SW 1271 (cell line): ENCODE results near the gene INTS11.
A peak's percentile ranks its signal among the peaks of the same experiment; 100 is the strongest.

ENCODE experiments used
- DNase-seq, 2 experiments: peaks; one replicate each; lab custom pipeline; 2025; lab: John Stamatoyannopoulos, UW

The INTS11 gene

DNA sequence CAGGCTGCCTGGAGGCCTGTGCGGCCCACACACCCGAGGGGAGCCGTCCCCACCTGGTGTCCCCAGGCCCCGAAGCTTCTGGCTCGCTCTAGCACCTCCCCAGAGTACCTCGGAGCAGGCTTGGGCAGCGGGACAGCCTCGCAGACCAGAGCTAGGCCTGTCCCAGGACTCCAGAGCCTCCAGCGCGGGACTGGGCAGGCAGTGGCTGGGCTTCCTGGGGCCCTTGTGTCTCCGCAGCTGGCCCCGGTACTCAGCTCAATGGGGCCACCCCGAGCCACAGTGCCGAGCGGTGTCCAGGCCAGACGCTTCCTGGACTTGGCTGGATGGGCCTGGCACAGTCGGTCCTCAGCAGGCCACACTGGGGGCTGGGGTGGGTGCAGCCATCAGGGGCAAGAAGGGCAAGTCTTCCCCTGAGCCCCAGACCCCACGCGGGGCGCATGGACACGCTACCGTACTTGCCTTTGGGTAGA lies 39.3 kb downstream of the INTS11 start:
- no peak for DNase-seq

DNA sequence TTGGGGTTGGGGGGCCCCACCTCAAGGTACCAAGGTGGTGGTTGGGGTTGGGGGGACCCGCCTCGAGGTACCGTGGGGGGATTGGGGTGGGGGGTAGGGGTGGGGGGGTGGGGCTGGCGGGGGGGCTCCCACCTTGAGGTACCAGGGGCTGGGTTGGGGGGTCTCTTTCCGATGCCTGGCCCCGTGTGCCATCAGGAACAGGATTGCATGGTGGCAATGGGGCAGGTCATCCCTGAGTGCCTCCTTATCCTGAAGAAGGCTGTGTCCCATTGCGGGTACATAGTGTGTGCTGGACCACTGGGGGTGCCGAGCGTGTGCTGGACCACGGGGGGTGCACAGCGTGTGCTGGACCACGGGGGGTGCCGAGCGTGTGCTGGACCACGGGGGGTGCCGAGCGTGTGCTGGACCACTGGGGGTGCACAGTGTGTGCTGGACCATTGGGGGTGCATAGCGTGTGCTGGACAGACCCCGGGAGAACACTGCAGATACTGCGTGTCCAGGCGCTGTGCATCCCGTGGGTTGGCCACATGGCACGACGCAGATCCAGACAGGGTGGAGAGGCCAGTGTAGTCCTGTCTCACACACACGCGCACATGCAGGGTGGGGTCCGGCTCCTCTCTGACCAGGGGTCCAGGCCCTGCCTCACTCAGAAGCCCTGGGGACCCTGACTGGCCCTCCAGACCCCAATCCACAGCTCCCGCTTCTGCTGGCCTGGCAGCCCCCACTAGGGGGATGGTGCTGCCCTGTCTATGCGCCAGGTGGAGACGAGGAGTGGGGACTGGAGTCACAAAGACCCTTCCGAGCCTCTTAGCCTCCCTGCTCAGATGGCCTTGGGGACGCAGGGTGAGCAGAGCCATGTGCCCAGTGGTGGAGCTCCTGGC lies 40.0 kb downstream of the INTS11 start:
- DNase-seq: no peak

DNA sequence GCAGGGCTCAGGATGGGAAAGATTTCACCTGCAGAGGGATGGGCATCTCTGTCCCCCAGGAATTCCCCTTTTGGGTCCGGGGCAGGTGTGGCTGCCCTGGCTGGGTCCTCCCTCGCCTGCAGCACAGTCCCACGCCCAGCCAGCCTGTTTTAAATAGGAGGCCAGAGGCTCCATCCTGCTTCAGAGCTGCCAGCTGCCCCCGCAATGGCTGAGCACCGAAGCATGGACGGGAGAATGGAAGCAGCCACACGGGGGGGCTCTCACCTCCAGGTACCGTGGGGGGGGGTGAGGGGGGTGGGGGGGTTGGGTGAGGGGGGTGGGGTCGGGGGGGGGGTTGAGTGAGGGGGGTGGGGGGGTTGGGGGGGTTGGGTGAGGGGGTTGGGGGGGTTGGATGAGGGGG lies 40.6 kb downstream of the INTS11 start:
- DNase-seq: no peak

DNA sequence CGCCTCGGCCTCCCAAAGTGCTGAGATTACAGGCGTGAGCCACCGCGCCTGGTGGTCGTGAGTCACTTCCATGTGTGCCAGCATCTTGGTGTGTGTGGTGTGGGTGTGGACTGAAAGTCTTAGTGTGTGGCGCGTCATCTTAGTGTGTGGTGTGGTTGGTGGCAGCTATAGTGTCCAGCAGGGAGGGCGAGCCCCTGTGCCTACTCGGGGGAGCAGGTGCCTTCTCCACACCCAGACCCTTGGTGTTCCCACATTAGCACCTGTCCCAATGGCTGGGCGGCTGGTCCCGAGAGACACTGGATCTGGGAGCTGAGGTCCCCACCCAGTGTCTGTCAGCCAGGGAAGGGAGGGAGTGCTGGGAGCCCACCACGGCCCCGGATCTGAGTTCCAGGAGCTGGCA lies 41.5 kb downstream of the INTS11 start:
- DNase-seq: no peak

DNA sequence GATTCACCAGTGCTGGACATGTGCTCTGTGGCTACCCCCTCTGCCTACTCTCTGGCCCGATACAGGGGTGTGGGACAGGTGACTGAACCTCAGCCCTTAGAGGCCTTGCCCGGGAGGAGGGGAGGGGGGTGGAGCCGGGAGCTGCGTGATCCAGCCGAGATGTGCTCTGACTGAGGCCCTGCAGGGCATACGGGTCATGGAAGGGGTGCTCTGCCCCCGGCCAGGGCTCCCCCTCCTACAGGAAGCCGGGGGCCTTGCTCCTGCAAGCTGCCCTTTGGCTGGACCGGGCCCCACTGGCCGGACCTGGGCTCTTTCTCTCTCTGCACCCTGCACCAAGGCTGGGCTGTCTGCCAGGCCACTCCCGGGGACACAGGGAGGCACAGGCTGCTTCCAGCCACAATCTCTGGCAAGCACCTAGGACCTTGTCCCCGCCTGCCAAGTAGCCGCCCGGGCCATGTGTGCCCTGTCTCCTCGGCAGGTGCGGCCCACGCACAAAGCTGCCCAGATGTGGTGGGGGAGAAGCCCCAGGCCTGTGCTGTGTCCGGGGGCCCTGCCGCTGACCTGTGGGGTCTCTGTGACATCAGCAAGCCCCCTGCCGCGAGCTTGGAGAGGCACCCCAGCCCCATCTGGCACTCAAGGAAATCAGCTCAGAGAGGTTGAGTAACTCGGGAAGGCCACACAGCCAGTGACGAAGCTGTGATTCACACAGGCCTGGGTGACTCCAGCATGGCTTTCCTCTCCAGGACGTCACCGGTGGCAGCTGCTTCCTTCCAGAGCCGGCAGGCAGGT lies 42.7 kb downstream of the INTS11 start:
- DNase-seq: no peak

DNA sequence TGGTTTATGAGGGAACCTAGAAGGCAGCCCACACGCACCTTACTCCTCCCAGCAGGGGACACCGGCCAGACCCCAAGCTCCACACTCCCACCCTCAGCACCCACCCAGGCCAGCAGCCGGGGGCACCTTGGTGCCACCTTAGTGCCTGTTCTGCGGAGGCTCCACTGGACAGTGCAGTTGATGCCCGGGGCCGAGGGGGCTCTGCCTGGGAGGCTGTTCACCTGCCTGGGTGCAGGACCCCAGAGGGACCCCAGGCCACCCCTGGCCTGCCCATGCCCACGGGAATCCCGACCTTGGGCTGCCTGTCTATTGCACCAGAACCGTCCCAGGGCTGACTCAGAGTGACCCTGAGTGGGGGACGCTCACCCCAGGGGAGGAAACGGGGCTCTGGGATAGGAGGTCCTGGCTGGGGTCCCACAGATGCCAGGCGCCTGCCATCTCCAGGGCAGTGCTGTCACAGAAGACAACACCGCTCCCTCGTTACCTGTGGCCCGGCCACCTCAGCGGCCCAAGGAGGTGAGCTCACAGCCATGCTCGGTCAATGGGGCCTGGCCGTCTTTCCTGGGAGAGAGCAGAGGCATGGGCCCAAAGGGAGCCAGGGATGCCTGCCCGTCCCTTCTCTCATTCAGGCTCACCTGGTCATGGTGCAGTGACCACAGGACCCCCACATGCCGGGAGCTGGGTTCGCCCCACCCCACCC lies 43.5 kb downstream of the INTS11 start:
- no peak for DNase-seq

DNA sequence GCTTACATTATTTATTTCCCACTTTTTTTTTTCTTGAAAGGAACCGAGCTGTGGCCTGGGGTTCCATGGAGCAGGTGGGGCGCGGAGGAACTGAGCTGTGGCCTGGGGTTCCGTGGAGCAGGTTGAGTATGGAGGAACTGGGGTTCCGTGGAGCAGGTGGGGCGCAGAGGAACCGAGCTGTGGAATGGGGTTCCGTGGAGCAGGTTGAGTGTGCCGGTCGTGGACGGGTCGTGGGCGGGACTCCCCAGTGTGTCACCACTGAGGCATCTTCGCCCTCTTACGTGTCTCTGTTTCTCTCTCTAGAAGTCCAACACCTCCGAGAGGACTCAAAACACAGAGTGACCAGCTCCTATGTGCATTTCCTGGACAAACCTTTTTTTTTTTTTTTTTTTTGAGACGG lies 45.4 kb downstream of the INTS11 start:
- no peak for DNase-seq

DNA sequence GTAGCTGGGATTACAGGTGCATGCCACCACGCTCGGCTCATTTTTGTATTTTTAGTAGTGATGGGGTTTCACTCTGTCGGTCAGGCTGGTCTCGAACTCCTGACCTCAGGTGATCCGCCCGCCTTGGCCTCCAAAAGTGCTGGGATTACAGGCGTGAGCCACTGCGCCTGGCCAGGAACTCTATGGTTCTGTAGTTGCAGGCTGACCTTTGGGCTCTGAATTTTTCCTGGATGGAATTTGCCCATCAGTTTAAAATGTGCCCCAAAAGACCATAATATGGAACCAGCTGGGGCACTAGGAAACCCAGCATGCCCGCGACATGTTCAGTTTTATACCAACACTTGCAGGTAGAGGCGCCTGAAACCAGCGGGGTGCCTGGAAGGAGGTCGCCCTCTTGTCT lies 45.8 kb downstream of the INTS11 start:
- DNase-seq: no peak

DNA sequence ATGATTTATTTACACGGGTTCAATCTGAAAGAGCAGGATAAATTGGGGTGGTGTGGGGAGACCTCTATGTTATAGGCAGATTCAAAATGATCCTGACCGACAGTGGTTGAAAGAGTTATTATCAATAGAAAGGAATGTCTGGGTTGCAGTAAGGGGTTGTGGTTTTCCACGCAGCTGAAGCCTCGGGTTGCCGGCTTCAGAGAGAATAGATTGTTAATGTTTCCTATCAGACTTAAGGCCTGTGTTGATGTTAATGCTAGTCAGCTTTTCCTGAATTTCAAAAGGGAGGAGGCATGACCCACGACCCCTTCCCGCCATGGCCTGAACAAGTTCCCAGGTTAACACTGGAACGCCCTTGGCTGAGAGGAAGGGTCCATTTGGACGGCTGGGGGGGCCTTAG lies 48.6 kb downstream of the INTS11 start:
- no peak for DNase-seq

DNA sequence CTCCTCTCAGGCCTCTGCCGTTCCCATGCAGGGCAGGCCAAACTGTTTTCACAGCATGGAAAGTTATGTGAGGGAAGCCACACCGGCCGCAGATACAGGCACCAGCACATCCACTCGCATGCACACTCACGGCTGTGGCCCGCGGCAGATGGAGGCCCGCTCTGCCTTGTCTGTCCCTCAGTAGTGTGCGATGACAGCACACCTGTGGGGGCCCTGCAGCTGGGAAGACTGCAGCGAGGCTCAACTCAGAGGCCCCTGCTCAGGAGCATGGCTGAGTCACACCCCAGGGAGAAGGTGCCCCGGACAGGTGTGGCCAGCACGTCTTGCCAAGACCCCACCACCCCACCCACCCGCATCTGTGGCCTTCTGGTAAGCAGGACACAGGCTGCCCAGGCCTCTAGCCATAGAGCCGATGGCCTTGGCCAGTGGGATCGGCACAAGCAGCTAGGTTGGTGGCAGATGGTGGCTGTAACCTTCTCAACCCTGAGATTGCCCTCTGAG lies 49.5 kb downstream of the INTS11 start:
- DNase-seq: no peak

DNA sequence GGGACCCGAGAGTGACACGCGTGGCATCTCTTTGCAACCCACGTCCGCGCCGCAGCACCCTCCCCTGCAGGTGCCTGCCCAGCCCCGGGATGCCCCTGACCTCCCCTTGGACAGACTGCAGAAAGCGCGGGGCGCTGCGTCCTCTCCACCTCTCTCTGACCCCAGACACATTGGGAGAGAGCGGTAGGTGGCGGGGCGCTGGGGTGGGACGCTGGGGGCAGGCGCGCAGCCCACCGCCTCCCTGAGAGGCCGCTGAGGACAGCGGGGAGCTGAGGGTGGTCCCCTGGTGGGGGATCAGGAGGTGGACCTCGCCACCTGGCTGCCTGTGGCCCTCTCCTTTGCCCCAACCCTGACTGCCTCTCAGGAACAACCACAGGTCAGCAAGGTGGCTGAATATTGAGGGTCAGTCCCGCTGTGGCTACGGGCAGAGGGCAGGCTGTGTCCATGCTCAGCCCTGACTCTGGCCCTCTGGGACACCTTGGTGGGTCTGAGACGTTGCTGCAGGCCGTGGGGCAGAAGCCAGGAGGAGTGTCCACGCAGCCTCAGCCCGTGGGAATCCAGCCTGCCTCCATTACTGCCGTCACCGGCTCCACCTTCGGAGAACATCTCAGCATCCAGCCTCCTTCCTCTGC lies 50.0 kb downstream of the INTS11 start:
- DNase-seq: no peak

DNA sequence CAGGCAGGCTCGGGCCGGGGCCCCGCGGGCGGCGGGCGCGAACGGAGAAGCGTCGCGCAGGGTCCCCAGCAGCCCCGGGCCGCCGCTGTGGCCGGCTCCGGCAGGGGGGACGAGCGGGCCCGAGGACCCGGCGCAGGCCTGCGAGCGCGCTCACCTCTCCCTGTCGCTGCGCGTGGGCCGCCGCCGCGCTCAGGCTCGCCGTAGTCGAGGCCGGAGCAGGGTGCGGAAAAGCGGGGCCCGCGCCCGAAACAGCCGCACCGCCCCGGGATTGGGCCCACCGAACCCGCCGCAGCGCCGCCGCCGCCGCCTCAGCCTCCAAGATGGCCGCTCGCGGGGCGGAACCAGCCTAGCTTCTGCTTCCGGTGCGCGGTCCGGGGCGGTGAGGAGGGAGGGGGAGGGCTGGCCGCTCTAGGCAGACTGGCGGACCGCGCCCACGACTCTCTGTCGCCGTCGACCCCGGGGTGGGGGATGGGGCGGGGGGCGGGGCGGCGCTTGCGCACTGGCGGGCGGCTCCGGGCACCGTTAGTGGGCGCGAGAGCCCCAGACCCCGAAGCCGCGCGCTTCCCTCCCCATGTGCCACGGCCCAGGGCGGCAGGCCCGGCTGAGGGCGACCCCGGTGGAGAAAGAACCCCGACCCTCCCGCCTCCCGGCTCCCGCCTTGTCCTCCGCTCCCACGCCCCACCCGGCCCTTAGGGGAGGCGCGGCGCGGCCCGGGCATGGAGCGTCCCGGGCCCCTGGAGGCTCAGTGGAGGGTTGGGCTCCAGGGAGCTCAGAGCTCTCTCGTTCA lies 50.8 kb downstream of the INTS11 start, which contains the start of gene UBE2J2:
Gene UBE2J2 (minus strand): TSS at position 343 of the 787 bp plus-strand sequence. CDS start 5,862 bp downstream, outside the sequence.
- peak; percentile 53 to 81 for DNase-seq

DNA sequence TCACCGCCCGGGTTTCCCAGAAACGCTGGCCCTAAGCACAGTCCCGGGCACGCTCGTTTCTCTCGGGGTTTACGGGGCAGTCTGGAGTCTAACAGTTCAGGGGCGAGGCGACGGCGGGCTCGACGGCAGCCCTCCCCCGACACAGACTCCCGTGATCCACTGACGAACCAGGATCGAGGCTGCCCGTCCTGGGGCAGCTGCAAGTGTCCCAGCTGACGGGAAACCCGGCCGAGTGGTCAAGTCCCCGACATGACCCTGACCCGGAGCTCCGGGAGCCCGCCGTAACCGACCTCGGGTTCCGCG lies 51.3 kb downstream of the INTS11 start:
- DNase-seq: no peak

DNA sequence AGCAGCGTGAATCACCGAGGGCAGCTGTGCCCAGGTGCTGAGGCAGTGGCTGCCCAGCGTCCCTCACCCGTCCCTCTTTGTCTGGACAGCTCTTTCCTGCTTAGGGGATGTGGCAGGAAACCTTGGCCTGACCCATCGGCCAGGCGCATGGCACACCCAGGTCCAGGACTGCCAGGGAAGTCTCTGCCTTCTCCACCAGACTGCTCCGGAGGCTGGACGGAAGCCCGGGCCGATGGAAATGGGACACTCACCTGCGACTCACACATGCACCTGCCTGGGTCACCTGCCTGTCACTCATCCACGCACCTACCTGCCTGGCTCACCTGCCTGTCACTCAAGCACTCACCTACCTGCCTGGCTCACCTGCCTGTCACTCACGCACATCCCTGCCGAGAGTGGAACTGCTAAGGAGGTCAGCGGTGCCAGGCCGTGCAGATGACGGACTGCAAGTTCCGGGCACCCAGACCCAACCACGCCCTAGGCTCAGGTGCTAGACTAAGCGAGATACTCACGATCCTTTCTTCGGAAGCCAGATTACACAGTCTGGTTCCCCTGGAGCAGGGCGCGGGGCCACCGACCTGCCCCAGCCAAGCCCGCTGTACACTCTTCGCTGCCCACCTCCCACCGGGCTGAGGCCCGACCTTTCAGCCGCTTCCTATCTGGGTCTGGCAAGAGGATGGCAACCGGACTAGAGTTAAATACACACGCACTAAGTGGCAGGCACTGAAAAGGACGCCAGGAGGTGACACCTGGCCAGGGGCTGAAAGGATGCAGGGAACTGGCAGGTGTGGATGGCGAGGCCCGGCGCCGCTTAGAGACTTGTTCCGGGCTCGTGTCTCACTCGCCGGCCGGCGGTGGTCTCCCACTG lies 51.9 kb downstream of the INTS11 start:
- no peak for DNase-seq

DNA sequence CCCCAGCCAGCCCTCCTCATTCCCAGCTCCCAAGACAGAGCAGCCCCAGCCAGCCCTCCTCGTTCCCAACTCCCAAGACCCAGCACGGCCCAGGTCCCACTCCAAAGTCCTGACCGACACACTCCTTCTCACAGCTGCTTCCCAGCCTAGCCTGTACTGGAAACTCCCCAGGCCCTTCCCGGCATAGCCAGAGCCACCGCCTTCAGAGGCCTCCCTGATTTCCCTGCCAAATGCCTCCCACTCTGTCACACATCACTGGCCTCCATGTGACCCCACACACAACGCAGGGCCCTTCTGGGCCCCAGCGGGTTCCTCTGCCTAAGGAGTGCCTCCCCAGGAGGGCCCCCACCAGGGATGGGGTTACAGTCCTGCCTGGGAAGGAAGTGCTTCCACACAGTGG lies 53.6 kb downstream of the INTS11 start:
- no peak for DNase-seq

DNA sequence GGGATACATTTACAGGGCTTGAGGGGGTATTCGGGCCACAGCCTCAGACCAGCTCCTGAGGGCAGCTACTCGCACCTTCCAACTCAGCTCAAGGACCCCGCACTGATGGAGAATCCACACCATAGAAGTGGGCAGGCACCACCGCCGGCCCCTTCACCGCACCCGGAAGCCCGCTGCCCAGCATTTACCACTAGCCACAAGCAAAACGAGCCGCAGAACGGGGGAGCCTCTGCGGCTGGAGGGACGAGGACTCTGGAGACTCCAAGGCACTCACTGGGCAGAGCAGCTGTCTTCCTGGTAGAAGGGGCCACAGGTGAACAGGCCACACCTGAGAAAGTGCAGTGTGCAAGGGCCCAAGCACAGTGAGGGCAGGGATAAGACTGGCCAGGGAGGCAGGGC lies 56.2 kb downstream of the INTS11 start:
- no peak for DNase-seq

DNA sequence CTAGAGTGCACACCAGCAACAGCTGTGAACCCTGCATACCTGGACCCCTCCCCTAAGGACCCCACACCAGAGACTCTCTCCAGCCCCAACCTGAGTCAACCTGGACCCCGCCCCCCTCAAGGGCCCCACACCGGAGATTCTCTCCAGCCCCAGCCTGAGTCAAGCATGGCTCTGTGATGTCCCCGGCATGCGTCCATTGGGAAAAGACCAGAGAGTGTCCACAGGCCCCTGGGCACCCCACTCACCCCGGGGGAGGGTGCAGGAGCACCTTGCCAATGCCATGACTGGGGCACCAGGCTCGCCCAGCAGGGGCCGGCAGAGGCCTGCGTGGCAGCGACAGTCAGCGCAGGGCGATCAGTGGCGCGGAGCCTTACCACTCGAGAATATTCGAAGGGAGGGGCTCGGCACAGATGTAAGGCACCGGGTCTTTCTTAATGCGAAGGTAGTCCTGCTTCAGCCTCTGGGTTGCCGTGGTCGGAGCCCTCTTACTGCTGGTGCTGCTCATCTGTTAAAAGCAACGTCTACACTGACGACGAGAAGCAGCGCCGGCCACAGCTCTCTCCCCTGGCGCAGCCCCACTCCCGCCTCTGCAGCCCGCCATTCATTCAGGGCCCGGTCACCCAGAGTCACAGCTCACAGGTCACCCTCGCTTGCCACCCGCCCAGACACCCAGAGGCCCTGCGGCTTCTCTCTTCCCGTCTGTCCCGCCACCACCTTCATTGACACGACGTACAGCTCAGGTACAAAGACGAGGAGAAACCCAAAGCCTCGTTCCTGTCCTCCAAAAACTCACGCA lies 56.8 kb downstream of the INTS11 start:
- DNase-seq: no peak

DNA sequence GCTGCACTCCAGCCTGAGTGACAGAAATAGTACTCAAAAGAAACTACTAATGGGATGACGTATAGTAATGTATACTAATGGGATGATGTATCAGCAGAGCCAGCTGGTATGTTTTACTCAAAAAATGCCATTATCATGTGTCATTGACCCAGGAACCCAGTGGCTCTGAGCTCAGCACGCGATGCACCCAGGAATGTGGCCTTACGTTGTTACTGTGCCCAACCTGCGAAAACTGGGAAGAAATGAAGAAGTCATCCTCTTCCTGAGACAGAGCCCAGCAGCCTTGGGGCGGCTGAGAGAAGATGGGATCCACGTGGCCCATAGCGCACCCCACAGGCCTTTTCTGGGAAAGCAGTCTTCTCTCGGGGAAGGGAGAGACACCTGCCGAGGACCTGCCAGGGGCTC lies 59.6 kb downstream of the INTS11 start:
- DNase-seq: peak; percentile 85 to 89

DNA sequence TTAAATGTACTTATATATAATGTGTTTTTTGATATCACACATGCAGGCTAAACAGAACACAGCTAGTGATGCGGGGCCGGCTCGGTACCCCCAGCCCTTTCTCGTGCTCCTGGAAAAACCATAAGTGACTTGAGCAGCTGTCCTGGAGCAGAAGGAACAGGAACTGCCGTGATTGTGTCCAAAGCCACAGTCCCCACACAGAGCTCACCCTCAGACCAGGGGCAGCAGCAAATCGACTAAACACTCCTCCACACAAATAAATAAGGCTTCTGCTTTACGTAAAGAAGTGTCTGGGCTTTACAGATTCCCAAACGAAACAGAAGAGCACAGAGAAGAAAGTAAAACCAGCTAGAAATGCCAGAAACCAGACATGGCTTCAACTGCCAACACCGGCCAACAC lies 60.4 kb downstream of the INTS11 start:
- DNase-seq: no peak
